ENCODE measurements around the gene C5orf22. TPM values are rescaled to one million over a fixed set of nuclear protein-coding genes. Genes with fewer than 3 reads are reported as not detected.
"Not testable (repeated sequence)": the region's sequence is repeated elsewhere in the genome, so short reads cannot be mapped to it uniquely, and the experiment has no call there.

C5orf22 gene
- total RNA-seq, 1 donor from 2014 or later = 30.4 TPM

GRCh38 chr5:31598640-31599611 is 66.8 kb downstream of the C5orf22 start:
- intact Hi-C loops (cut with micrococcal nuclease) = no loop called here

- intact Hi-C loops (cut with micrococcal nuclease) = not testable (repeated sequence)
Measured at GRCh38 chr5:31602305-31602704, 70.2 kb downstream of the C5orf22 start.

GRCh38 chr5:31604240-31604639 is 72.1 kb downstream of the C5orf22 start:
- intact Hi-C loops (cut with micrococcal nuclease) = no loop called here

- intact Hi-C loops (cut with micrococcal nuclease) = no loop called here
Measured at GRCh38 chr5:31604644-31605043, 72.5 kb downstream of the C5orf22 start.

Other genes with a start within 250 kb of the C5orf22 start
- 66.6 and 74.0 TPM in 2 replicates for gene DROSHA, start 208 bp upstream of the C5orf22 start, total RNA-seq
- not detected in 2 replicates for gene PDZD2, start 106.8 kb downstream of the C5orf22 start, total RNA-seq

All from T-helper 2 cell treated with Interferon-gamma antibody and Interleukin-4, amounts not matched to agents 100 ng/mL and 5 ng/mL, for 36 hours (primary cell).